Stimulated activated CD8-positive, alpha-beta memory T cell treated with anti-CD3 and anti-CD28 coated beads, Interleukin-4, amount 100 ng/mL, for 4 hours (primary cell): Measurements from ENCODE around the gene TADA2B.

Source experiments
- DNase-seq, 2 donors: peaks; one replicate each; pipeline ENCODE4 v3.0.0-alpha.2; 2020; ENCODE audit warnings: low read depth in 2 of 2, low spot score in 1 of 2

Gene TADA2B

DNA sequence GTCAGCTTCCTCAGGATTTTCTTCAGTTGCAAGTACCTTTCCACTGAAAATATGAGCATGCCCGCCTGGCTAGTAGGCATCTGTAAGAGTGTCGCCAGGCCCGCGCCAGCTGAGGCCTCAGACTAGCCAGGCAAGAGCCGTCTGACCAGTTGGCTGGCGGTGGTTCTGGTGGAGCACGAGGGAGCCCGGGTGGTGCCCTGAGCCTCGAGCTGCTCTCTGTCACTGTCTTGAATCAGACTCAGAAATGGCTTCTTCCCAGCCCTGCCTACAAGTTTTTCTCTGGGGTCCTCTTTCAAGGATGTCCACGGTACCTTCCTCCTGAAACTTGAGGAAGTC is 12.8 kb downstream of the TADA2B start:
- DNase-seq, result no peak

DNA sequence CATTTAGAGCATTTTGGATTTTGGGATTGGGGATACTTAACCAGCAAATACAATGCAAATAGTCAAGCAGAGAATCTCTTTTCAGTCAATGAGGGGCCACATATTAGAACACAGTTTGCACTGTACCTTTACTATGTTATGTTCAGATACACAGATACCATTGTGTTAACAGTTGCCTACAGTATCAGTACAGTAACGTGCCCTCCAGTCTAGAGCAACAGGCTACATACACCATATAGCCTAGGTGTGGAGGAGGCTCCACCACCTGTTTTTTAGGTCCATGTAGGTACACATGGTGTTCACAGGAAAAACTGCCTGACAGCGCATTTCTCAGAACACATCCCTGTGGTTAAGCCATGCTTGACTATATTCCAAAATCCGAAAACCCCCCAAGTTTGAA is 15.6 kb downstream of the TADA2B start:
- DNase-seq, result no peak

DNA sequence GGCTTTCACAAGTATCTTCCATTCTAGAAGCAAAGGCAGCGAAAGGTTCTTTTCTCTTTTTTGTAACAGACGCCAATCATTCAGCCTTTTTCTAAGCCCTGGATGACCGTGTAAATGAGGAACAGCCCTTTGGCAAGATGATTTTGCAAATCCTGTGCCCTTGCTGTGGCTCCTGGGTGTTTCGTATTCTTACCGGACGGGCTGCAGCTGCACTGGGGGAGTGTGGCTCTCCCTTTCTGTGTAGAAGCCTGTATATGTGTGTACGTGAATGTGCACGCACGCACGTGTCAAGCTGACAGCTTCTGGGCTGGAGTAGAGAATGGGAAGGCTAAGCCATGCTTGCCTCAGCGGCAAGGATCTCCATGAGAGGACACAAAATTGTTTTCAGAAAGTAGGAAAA is 16.5 kb downstream of the TADA2B start:
- no peak for DNase-seq

DNA sequence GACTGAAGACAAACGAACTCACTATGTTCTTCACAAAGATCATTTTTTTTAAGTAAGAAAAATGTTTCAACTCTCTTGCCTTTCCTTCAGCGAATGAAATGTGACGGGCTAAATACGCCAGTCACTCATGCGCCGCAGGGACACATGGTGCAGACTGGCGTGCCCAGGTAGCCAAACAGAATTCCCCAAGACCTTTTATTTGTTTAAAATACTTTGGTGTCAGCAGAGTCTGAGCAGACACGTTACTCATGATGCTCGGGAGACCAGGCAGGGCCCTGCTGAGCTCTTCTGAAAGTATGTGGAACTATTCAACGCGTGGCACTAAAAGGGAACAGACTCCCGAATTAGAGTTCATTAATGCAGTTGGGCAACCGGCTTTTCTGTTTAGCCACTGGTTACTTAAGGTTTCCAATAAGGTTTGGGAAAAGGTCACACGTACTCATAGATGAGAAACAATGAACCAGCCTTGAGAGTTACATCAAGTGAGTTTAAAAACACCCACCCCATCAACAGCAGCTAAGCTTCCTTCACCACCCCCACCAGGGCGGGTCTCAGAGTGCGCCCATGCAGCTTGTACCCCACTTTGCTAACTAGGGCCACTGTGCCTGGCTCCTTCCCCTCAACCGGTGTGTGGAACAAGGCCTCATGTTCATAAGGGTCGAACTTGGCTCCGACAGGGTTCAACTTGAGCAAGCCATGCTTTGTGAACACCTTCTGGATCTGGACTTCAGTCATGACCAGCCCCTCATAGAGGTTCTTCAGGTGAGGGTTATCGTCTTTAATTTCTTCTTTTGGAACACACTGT is 17.4 kb downstream of the TADA2B start:
- DNase-seq, result no peak

DNA sequence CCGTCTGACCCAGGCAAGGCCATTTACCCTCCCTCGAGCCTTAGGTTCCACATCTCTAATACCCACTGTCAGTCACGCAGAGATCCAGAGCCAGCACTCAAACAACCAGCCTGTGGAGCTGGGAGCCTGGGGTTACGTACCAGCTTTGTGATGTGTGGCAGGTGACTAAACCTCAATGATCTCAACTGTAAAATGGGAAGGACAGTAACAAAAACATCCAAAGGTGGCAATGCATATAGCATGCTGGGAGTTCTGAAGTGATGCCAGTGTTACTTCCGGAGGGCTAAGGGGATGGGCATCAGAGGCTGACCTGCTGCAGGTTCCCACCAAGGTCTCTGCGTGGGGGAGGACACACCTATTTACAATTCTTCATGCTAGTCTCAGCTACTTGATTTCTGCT is 18.6 kb downstream of the TADA2B start:
- no peak for DNase-seq

DNA sequence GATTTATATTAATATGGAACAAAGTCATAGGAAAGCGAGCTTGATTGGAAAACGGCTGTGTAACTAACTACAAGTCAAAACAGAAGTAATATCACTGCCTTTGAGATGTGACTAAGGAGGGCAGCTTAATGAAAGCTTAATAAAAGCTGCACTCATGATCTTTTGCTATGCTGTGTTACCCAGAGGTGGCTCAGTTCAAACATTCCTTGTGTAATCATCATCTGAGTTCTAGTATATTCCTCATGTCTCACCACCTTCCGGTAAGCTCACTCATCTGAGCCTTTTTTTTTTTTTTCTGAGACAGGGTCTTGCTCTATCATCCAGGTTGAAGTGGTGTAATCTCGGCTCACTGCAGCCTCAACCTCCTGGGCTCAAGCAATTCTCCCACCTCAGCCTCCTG is 19.6 kb downstream of the TADA2B start:
- no peak for DNase-seq

DNA sequence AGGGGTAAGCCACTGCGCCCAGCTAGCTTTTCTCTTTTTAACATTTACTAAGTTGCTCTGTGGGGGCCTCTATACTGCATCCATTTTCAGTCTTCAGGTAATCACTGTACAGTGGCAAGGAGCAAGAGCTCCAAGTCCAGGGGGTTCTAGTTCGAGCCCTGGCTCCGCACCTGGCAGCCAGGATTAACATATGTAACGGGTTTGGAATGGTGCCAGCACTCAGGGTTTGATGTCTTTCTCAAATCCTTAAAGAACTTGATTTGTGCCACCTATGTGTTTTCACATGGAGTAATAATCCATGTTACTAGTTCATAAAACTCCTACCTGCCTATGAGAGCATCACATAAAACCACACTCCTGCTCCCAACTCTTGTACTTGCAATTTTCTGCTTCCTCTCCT is 20.2 kb downstream of the TADA2B start:
- no peak for DNase-seq

DNA sequence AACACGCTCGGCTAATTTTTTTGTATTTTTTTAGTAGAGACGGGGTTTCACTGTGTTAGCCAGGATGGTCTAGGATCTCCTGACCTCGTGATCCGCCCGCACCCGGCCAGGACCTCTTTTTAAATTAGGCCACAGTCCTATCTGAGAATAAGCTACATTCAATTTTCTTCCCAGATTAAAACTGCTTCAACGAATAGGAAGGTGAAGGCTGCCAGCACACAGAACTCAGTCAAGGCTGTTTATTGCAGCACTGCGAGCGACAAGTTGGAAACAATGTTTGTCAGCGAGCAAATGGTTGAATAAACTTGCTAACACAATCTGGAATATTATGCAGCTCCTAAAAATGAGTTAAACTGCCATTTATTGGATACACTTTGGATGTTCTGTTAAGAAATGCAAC is 22.8 kb downstream of the TADA2B start:
- no peak for DNase-seq

DNA sequence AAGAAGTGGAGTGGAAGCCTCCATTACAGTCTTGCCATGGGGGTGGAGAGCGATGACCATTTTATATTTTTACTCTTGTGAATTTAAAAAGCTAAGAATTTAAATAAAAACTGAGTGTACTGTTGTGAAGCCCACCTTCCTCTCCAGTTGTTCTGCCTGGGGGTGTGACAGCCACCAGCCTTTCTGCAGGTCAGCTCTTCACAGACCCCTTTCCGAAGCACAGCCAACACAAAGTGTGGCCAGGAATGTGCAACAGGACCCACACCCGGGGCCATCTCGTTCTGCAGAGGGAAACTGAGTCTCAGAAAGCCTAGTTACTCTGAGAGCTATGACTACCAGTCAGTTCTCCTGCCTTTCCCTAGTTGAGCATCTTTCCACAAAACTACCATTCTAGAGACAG is 23.3 kb downstream of the TADA2B start:
- DNase-seq, result no peak

DNA sequence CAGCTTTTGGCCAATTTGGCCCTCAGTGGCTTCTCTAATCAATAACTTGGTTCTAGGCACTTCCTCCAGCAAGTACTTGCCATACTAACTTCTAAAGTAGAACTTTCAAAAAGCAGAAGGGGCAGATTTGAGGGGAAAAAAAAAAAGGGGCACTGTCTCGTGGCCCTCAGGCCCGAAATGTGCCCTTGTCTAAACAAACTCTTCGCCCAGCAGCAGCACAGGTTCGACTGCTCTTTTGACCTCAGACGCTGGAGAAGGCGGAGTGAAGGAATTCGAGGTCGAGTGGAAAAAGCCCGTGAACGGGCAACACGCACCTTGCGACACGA is 23.9 kb downstream of the TADA2B start:
- no peak for DNase-seq

DNA sequence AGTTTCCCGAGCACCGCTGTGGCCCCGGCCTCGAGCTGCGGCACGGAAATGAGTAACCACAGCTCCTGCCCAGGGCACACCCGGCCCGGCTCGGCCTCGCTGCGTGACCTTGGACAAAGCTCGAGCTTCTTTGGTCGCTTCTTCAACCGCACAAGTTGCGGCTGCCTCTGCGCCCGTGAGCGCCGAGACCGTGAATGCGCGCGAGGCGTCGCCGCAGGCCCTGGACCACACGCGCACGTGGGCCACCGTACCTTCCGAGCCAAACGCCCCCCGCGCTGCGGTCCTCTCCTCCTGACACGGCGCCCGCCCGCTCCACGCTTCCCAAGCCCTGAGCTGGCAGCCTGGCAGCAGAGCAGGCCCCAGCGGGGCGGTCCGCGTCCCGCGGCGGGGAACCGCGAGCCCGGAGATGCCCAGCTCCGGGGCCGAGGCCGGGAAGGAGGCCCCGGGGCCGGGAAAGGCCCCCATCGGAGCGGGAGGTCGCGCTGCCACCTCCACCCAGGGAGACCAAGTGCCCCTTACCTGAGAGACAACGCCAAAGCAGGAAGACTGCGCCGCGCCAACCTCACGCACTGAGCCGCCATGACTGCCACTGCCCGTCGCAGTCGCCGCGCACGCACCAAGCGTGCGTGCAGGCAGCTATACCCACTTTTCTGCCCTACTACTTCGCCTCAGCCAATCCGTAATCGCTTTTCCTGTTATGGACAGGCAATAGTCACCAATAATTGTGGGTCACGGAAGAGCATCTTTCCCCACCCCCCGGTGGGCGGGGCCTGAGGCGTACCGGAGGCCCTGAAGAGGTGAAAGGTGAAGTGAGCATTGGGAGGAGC is 24.5 kb downstream of the TADA2B start, which contains the start of gene GRPEL1:
Gene GRPEL1, minus strand, starts transcription at position 613 of the 827 bp plus-strand sequence. Its CDS starts 32 bp downstream, at position 581.
- peak; percentile 99 to 100 for DNase-seq

DNA sequence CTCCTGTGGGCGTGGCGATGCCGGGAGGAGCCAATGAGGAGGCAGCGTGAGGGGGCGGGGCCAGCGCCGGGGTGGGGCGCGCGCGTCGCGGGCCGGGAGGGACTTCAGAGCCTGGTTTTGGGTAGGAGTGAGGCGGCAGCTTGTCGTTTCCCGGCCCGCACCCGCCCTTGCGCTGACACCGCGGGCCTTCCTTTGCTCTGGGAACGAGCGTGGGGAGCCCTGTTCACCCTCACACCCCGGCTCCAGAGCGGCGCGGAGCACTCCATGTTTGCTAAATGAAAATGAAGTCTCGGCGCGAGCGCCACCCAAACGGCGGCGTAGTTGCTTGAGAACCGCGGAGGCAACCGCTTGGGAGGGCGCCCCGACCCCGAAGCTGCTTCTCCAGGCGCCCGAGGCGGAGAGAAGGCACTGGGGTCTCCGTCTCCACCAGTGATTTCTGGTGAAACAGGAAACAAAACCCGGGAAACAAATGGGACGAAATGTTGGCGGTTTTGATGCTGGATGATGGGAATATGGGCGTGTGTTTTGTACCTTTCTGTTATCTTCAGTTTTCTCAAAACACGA is 25.2 kb downstream of the TADA2B start:
- no peak for DNase-seq

DNA sequence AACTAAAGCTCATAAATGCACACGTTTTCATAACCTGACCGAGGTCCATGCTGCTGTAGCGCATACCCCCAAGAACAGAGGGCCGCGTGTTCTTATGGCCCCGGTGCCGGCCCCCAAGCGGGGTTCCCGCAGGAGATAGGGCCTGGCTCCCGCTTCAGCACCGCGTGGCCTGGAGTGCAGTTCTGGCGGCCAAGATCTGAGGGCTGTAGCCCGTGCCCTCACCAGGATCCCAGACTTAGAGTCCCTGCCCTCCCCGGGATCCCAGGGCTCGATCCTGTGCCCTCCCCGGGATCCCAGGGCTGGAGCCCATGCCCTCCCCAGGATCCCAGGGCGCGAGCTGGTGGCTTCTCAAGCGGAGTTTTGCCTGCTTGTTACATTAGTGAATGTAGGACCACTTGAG is 25.7 kb downstream of the TADA2B start:
- DNase-seq, result no peak

DNA sequence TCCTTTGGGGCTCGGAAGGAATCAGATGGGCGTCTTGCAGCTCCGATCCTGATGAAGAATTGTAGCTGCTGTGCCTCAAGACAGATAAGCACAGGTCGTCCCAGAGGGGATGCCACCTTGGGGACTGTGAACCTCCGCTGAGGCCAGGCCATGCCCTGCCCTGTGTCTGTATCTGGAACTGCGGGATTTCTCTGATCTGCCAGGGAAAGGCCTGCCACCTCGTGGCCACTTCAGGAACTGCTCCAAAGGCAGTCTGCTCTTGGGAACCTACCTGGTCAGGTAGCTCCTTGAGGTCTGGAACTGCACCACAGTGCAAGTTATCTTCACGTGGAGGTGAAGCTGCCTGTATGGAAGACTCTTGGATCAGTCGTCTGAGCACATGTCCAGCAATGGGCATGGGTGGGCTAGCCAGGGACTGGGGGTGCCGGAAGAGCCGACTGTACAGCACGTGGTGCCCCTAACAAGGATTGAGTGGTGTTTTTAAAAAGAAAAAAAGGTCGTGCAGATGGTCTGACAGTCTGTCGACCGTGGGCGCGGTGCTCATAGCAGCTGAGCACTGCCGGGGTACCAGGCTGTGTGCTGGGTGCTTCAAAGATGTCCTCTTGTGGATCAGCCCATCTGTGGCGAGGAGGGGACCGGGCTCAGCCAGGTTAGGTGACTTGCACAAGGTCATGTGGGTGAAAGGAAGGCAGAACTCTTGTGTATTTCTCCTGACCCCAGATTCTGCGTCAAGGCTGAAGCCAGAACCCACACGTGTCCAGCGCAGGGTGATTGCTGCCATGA is 27.7 kb downstream of the TADA2B start:
- DNase-seq, result peak; percentile 70 to 82

DNA sequence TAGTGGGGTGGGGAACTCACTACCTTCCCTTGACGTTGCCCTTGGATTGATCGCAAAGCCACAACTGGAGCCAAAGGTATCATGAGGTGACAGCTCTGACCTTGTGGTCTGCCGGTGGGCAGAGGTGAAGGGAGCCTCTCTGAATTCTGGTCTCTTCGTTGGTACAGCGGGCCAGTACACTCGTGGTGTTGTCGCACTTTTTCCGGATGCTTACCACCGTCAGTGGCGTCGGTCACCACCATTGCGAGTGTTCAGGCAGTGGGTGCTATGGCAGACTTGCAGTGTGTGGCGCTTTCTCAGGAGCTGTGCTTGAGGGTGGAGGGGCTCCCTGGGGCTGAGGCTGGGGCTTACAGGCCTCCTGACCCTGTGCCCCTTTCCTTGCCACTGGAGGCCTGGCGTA is 29.9 kb downstream of the TADA2B start:
- no peak for DNase-seq

DNA sequence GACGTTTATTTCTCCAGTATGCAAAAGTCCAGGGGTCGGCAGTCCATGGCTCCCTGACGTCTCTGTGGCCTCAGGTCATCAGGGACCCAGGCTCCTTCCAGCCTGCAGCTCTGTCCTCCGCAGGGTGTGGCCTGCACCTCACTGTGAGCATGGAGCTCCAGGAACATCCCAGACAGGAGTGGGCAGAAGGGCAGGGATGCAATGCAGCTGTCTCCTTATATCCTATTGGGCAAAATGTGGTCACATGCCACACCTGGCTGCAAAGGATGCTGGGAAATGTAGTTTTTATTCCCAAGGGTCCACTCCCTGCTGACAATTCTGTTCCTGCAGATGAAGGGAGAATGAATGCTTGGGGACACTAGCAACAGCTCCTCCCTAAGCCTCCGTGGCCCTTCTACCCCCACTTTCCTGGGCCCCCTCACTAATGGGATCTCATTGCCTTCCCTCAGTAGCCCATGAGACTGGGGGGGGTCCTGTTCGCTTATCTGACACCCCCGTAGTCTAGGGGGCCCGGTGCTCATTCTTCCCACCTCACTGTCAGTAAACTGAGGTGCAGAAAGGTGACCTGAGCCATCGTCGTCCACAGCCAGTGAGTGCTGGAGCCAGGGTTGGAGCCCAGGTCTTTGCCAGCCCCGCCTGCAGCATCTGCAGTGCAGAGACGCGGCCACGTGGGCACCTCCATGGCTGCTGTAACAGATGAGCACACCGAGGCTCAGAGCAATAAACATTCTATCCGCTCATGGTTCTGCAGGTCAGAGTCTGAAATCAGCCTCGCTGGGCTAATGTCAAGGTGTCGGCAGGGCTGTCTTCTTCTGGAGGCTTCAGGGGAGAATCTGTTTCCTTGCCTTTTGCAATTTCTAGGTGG is 30.6 kb downstream of the TADA2B start:
- DNase-seq, result no peak

DNA sequence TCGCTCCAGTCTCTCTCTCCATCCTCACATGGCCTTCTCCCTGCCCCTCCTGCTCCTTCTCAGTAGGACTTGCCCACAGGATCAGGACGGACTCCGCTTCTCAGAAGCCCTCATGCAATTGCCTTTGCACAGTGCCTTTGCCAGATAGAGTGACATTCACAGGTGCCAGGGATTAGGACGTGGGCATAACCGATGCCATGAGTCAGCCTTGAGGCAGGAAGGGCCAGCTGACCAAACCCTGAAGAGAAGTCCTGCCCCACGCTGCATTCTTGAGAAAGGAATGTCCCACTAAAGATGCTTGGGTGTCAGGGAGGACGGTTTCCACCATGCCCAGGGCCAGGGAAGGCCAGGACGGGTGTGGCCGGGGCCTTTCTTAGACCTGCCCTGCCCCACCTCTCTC is 31.3 kb downstream of the TADA2B start:
- no peak for DNase-seq

DNA sequence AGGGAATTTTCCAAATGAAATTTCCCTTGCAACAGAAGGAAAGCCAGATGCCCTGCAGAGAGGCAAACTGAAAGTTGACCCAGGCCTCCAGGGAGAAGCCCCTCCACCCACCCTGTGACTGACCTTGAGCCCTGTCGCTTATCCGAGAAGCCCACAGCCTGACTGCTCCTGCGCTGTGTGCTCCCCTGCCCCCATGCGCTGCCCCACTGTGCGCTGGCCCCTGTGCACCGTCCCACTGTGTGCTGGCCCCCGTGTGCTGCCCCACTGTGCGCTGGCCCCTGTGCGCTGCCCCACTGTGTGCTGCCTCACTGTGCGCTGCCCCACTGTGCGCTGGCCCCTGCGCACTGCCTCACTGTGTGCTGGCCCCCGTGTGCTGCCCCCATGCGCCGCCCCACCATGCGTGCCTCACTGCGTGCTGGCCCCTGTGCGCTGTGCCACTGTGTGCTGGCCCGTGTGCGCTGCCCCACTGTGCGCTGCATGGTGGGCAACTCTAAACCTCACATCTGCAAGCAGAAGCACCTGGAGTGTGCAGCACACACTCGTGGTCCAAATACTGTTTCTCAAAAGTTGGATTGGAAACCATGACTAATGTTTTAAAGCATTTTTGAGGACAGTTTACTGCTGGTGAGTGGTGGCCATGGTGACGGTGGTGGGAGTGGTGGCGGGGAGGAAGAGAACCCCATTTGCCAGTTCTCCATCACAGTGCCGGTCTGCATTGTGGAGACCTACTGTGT is 33.0 kb downstream of the TADA2B start:
- DNase-seq, result no peak

DNA sequence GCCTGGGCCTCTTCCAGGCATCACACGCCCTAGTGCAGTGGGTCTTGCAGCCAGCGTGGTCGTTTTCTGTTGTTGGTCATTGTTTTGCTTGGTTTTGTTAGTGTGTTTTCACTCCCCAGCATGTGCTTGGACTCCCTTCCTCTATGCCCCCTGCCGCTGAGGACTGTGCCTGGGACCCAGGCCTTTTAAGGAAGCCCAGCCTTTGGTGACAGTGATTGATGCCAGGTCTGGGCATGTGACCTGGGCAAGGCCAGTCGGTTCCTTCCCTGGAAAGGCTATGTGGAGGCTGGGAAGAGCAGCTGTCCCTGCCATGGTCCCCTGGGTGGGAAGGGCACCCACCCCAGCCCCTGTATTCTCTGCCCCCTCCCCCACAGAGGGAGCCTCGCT is 33.5 kb downstream of the TADA2B start:
- DNase-seq, result no peak

DNA sequence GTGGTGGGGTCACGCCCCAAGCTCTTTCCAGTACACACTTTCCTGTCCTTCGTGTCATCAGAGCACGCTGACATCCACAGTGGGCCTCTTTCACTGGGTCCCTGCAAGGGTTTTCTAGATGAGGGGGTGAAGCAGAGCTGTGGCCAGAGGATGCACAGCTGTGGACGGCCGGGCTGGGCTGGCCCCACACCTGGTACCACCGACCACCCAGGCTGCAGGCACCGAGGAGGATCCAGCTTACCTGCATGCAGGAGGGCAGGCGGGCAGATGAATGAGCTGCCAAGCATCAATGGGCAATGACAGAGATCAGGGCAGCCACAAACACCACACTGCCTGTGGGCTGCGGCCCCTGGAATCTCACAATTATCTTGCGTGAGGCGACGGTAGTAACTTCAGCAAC is 34.2 kb downstream of the TADA2B start:
- DNase-seq, result no peak
